K562 (cell line): Measurements from ENCODE around the gene TADA2A. TPM values are rescaled to one million over a fixed set of nuclear protein-coding genes. Genes with fewer than 3 reads are reported as not detected.
A peak's percentile ranks its signal among the peaks of the same experiment; 100 is the strongest.

ENCODE experiments used
- ATAC-seq: fragments of 200-7000 bp; cut with Tn5 transposase; 3 replicates; pipeline ENCODE4 v1.9.1; 2020; ENCODE audit warnings: moderate library complexity
- BruUV-seq: library from RNA; stranded (reverse); fragments of 400-500 nt; replicated peaks from 2 replicates; lab custom pipeline; 2021; lab: Mats Ljungman, UMichigan
- CTCF ChIA-PET: fragments of 300-600 bp; formaldehyde crosslinking; extraction: SDS; loops from one replicate; lab custom pipeline; 2021; ENCODE audit warnings: low intra/inter-chr PET ratio; lab: Yijun Ruan, JAX
- POLR2A ChIA-PET: fragments of 300-600, 350-650 bp; sonication (Branson Sonifier 250); formaldehyde crosslinking; extraction: SDS; loops from one replicate; lab custom pipeline; 2021; ENCODE audit warnings: antibody characterized with exemption, inconsistent platforms; lab: Yijun Ruan, JAX
- DNase-seq, 4 experiments: peaks; one replicate each; pipeline versions ENCODE4 v3.0.0 to v3.0.0-alpha.2; 2011 to 2018; ENCODE audit warnings: low spot score in 3 of 4, mixed read lengths in 3 of 4; ENCODE audit errors: extremely low read depth in 1 of 4
- FAIRE-seq: peaks from 2 replicates; lab custom pipeline; 2011; peaks lifted over from hg19 to GRCh38; lab: Jason Lieb, UNC
- H2AFZ ChIP-seq: 2 replicates; pipeline ENCODE4 v1.6.0; 2011; ENCODE audit warnings: low read depth, low read length, control low read depth, inconsistent platforms
- H3K27ac ChIP-seq: fragments of 200-600 bp; 3 replicates; pipeline ENCODE4 v1.8.0; 2011; ENCODE audit warnings: low read depth, mild to moderate bottlenecking, control low read depth, inconsistent platforms, low read length, moderate library complexity, mixed read lengths; ENCODE audit errors: extremely low read depth
- H3K27me3 ChIP-seq, 2 experiments: fragments of 300-600 bp in 1 of 2; 2 replicates in 1 of 2; 3 replicates in 1 of 2; pipeline versions ENCODE4 v1.6.0 to v1.8.0; 2011; ENCODE audit warnings: inconsistent platforms in 2 of 2, low read length in 2 of 2, mild to moderate bottlenecking in 1 of 2, mixed read lengths in 1 of 2, moderate library complexity in 1 of 2; ENCODE audit not compliant: control insufficient read depth in 2 of 2, insufficient read depth in 2 of 2
- H3K36me3 ChIP-seq: fragments of 300-600 bp; 3 replicates; pipeline ENCODE4 v1.8.0; 2011; ENCODE audit warnings: mild to moderate bottlenecking, low read length, inconsistent platforms; ENCODE audit not compliant: control insufficient read depth, insufficient read depth
- H3K4me1 ChIP-seq, 2 experiments: fragments of 200-600 bp in 1 of 2; replicated peaks in 1 of 2; 2 replicates in 1 of 2; 3 replicates in 1 of 2; pipeline versions ENCODE4 v1.5.1 to v1.8.0; 2011; ENCODE audit warnings: inconsistent platforms in 2 of 2, low read length in 2 of 2, mild to moderate bottlenecking in 1 of 2, mixed read lengths in 1 of 2, moderate library complexity in 1 of 2; ENCODE audit not compliant: control insufficient read depth in 2 of 2, insufficient read depth in 2 of 2
- H3K4me2 ChIP-seq: 2 replicates; pipeline ENCODE4 v1.6.1; 2011; ENCODE audit warnings: low read length, control low read depth, inconsistent platforms, mixed read lengths; ENCODE audit not compliant: insufficient read depth
- H3K4me3 ChIP-seq: fragments of 200-600 bp; sonication (generic), shearing (Covaris generic); 2 replicates; pipeline ENCODE4 v1.5.1; 2016; ENCODE audit warnings: control low read depth, inconsistent platforms
- H3K79me2 ChIP-seq: fragments of 200-600 bp; 3 replicates; pipeline ENCODE4 v1.8.0; 2011; ENCODE audit warnings: low read length, inconsistent platforms; ENCODE audit not compliant: control insufficient read depth, insufficient read depth
- H3K9ac ChIP-seq, 2 experiments: 2 replicates each; pipeline versions ENCODE4 v1.6.0 to v1.6.1; 2011; ENCODE audit warnings: low read depth in 2 of 2, low read length in 2 of 2, control low read depth in 1 of 2, inconsistent platforms in 1 of 2, mild to moderate bottlenecking in 1 of 2, mixed read lengths in 1 of 2; ENCODE audit not compliant: insufficient read depth in 1 of 2
- H3K9me1 ChIP-seq: one replicate; pipeline ENCODE4 v1.6.0; 2011; ENCODE audit warnings: inconsistent platforms, mild to moderate bottlenecking, low read length, moderate library complexity; ENCODE audit not compliant: control insufficient read depth, insufficient read depth
- H3K9me3 ChIP-seq: replicated peaks from 2 replicates; pipeline ENCODE4 v1.5.1; 2011; ENCODE audit warnings: low read depth, low read length, inconsistent platforms; ENCODE audit not compliant: control insufficient read depth, insufficient read depth
- H4K20me1 ChIP-seq: replicated peaks from 2 replicates; pipeline ENCODE4 v1.6.1; 2011; ENCODE audit warnings: low read length, inconsistent platforms, mixed read lengths; ENCODE audit not compliant: control insufficient read depth, insufficient read depth
- CEBPG ChIP-seq, 3 experiments: fragments of 200-800 bp in 1 of 3; sonication (Bioruptor generic) in 1 of 3; sonication (generic) in 1 of 3; formaldehyde crosslinking in 1 of 3; IDR thresholded peaks in 2 of 3; conservative IDR thresholded peaks in 1 of 3; 2 replicates each; pipeline versions ENCODE4 v1.6.1 to v1.8.0; 2016 to 2022; ENCODE audit warnings: missing compliant biosample characterization in 2 of 3, missing genetic modification characterization in 2 of 3, mild to moderate bottlenecking in 1 of 3, missing genetic modification reagents in 1 of 3
- EHMT2 ChIP-seq: fragments of 450-650 bp; IDR thresholded peaks from 2 replicates; pipeline ENCODE4 v1.6.1; 2018; ENCODE audit warnings: antibody characterized with exemption
- PTTG1 ChIP-seq: fragments of 450-650 bp; IDR thresholded peaks from 2 replicates; pipeline ENCODE4 v1.6.1; 2016; ENCODE audit warnings: low read depth, mild to moderate bottlenecking, missing genetic modification characterization, missing compliant biosample characterization
- U2AF2 ChIP-seq: fragments of 200-400 bp; formaldehyde crosslinking; optimal IDR thresholded peaks from 2 replicates; pipeline ENCODE3; 2017; ENCODE audit warnings: low read depth, mild to moderate bottlenecking, low read length
- WGBS: fragments of 100-300 bp; shearing (Covaris generic); methylation state at CpG from one replicate; pipeline ENCODE4 v1.1.6; 2016; ENCODE audit warnings: low coverage, mixed read lengths; ENCODE audit not compliant: insufficient coverage; ENCODE audit errors: missing lambda C conversion rate; 5-methylcytosine and 5-hydroxymethylcytosine counted together
- in situ Hi-C: fragments of 300-500 bp; cut with MboI; formaldehyde crosslinking; loops from 4 replicates; pipeline ENCODE4 v1.15.0; 2018; ENCODE audit warnings: inconsistent platforms, mixed read lengths
- intact Hi-C: fragments of 100-400 bp; cut with micrococcal nuclease; formaldehyde crosslinking; loops from 2 replicates; pipeline ENCODE4 v1.14.2; 2022
- polyA plus RNA-seq, 8 experiments: library from polyadenylated mRNA; depleted of rRNA in 4 of 8; stranded (reverse) in 5 of 8; unstranded in 3 of 8; fragments of >200 nt; fragmentation: Nextera tagmentation in 2 of 8; fragmentation: Illumina TruSeq in 1 of 8; extraction: Ambion mirVana in 2 of 8; extraction: Trizol in 1 of 8; gene quantifications; 2 replicates each; pipeline versions ENCODE4 v1.2.1 to v1.2.3, GENCODE V29; 2011 to 2014; ENCODE audit warnings: inconsistent platforms in 1 of 8, missing spikeins in 1 of 8
- total RNA-seq, 7 experiments: library from RNA; depleted of rRNA in 6 of 7; stranded (reverse); fragments of >200 nt in 6 of 7; fragmentation: Illumina TruSeq in 2 of 7; extraction: Trizol in 2 of 7; gene quantifications; 2 replicates each; pipeline versions ENCODE4 v1.2.1 to v1.2.3, GENCODE V29; 2011 to 2021; ENCODE audit warnings: low replicate concordance in 1 of 7
- TF ChIP-seq, protein P1 (sequence below), 2 experiments: fragments of 450-650 bp in 1 of 2; sonication (generic) in 1 of 2; formaldehyde crosslinking in 1 of 2; IDR thresholded peaks in 1 of 2; conservative IDR thresholded peaks in 1 of 2; 2 replicates each; pipeline versions ENCODE4 v1.6.1 to v1.8.1; 2016 to 2023; ENCODE audit warnings: mild to moderate bottlenecking in 2 of 2, moderate library complexity in 2 of 2, inconsistent platforms in 1 of 2, missing genetic modification reagents in 1 of 2
- TF ChIP-seq, protein P2 (sequence below): fragments of 450-650 bp; IDR thresholded peaks from 2 replicates; pipeline ENCODE4 v1.6.1; 2016; ENCODE audit warnings: borderline replicate concordance

The TADA2A gene
- total and polyA plus RNA-seq, 9 of the 15 experiments (the other 6 are each of a cell fraction or from before 2014, with no cell fraction given) = 13.8 to 37.7 (median 25.0) TPM

DNA sequence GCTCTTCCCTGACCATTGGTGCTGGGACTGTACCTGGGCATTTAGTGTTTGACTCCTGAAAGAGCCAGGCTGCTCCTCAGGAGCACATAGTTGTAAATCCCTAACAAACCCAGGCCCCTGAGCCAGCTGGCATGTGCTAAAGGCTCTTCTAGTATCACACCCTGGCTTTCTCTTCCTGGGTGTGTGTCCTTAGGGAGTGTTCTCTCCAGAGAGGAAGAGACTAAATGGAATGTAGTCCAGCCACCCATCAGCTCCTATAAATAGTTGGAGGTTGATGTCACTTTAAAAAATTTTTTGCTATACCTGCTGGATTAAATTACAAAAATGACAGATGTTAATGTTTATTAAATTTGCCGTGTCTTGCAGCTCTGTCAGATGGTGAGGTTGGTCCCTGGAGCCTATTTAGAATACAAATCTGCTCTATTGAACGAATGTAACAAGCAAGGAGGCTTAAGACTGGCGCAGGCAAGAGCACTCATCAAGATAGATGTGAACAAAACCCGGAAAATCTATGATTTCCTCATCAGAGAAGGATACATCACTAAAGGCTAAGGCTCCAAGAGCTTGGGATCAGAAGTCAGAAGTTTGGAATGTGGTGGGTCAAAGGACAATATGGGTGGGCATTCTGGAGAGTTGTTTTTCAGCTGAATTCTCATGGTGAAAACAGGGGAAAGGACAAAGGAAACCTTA lies 69.9 kb downstream of the TADA2A start:
- H3K36me3 ChIP-seq = peaks cover 55% of the 10 kb centered on the region
- H3K4me2 ChIP-seq = no peak overlapping the region
- no peak for FAIRE-seq
- no peak overlapping the region for H3K4me3 ChIP-seq
- H2AFZ ChIP-seq = no peak overlapping the region
- in situ Hi-C loops = no loop called here
- WGBS = 86% methylated on average over 4 of the region's 4 CpGs
- TF ChIP-seq PTTG1 (tag) (no peak), U2AF2 (no peak), EHMT2 (no peak)
- H3K9ac ChIP-seq = no peak overlapping the region
- no peaks in the 10 kb centered on the region for H4K20me1 ChIP-seq
- intact Hi-C loops = no loop called here
- no peak overlapping the region for H3K27ac ChIP-seq
- ChIA-PET POLR2A (interaction anchor here (1.0 to 1.1 kb wide), 2 partner anchors 11 to 27 kb away, joined by 3 read pairs; no protein-coding TSS in a partner anchor), CTCF (no interaction called here)
- H3K79me2 ChIP-seq = no peaks in the 10 kb centered on the region
- H3K9me3 ChIP-seq = no peaks in the 10 kb centered on the region
- no peaks in the 10 kb centered on the region for H3K4me1 ChIP-seq
- no peak for DNase-seq
- H3K27me3 ChIP-seq = no peaks in the 10 kb centered on the region
- no TSS peak for BruUV-seq
- ATAC-seq = no peak
- H3K9me1 ChIP-seq = no peaks in the 10 kb centered on the region

DNA sequence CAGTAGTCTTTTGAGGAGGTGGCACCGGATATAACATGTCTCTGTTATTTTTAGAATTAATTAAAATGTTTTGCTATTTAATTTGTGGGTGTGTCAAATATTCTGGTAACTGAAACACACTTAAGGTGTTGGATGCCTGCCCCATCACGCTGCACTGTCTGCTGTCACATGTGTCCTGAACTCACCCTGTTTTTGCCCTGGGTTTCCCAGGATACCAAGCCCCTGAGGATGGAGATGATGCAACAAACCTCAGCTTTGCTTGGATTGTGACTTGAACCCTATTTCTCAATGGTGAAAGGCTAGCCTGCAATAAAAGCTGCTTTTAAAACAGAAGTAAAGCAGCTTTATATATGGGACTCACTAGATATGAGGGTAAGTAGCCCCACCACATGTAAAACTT lies 71.5 kb downstream of the TADA2A start:
- ATAC-seq (no peak), DNase-seq (no peak), FAIRE-seq (no peak)
- Histone ChIP-seq H3K9me1 (no peaks in the 10 kb centered on the region), H3K36me3 (peaks cover 50% of the 10 kb centered on the region), H3K79me2 (no peaks in the 10 kb centered on the region), H3K4me2 (no peak overlapping the region), H3K27ac (no peak overlapping the region), H3K27me3 (no peaks in the 10 kb centered on the region), H3K4me3 (no peak overlapping the region), H4K20me1 (no peaks in the 10 kb centered on the region), H2AFZ (no peak overlapping the region), H3K4me1 (peaks cover 0 to 6% of the 10 kb centered on the region in 2 experiments; a peak in 2 of 5 replicates), H3K9ac (no peak overlapping the region), H3K9me3 (no peaks in the 10 kb centered on the region)
- in situ Hi-C loops (no loop called here), intact Hi-C loops (no loop called here)
- TF ChIP-seq, protein P1, sequence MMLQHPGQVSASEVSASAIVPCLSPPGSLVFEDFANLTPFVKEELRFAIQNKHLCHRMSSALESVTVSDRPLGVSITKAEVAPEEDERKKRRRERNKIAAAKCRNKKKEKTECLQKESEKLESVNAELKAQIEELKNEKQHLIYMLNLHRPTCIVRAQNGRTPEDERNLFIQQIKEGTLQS (IDR thresholded peaks at IDR 0.05) = peak; percentile 45
- TF ChIP-seq, protein P1 (CRISPR knock-in tag; conservative IDR thresholded peaks at IDR 0.05) = no peak
- TF ChIP-seq, protein P2, sequence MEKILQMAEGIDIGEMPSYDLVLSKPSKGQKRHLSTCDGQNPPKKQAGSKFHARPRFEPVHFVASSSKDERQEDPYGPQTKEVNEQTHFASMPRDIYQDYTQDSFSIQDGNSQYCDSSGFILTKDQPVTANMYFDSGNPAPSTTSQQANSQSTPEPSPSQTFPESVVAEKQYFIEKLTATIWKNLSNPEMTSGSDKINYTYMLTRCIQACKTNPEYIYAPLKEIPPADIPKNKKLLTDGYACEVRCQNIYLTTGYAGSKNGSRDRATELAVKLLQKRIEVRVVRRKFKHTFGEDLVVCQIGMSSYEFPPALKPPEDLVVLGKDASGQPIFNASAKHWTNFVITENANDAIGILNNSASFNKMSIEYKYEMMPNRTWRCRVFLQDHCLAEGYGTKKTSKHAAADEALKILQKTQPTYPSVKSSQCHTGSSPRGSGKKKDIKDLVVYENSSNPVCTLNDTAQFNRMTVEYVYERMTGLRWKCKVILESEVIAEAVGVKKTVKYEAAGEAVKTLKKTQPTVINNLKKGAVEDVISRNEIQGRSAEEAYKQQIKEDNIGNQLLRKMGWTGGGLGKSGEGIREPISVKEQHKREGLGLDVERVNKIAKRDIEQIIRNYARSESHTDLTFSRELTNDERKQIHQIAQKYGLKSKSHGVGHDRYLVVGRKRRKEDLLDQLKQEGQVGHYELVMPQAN = no peak
- TF ChIP-seq CEBPG (CRISPR knock-in tag; IDR thresholded peaks at IDR 0.05) (no peak), CEBPG (tag; conservative IDR thresholded peaks at IDR 0.05 in 1 of 2, IDR thresholded peaks at IDR 0.05 in 1 of 2) (peak; percentile 54 to 60; a peak in 2 of 4 replicates)
- ChIA-PET CTCF (no interaction called here), POLR2A (interaction anchor here (1.2 to 1.8 kb wide), 2 partner anchors 10 to 14 kb away, joined by 5 to 6 read pairs; no protein-coding TSS in a partner anchor)
- 73% methylated on average over 2 of the region's 2 CpGs for WGBS
- BruUV-seq = no TSS peak
